NCI-H2196 (cell line): Measurements from ENCODE around the gene USP24.
A peak's percentile ranks its signal among the peaks of the same experiment; 100 is the strongest.
"Not testable (repeated sequence)": the region's sequence is repeated elsewhere in the genome, so short reads cannot be mapped to it uniquely, and the experiment has no call there.

Source experiments
- DNase-seq: peaks from one replicate; lab custom pipeline; 2025; ENCODE audit not compliant: unreplicated experiment; lab: John Stamatoyannopoulos, UW

The USP24 gene

GRCh38 chr1:55230659-55231058, 15.5 kb upstream of the USP24 start:
- no peak for DNase-seq

GRCh38 chr1:55229726-55230125, 14.6 kb upstream of the USP24 start:
- DNase-seq, result not testable (repeated sequence)

- DNase-seq, result no peak
These were observed 10.1 kb upstream of the USP24 start for GRCh38 chr1:55225228-55225627.

GRCh38 chr1:55224729-55225128, 9.6 kb upstream of the USP24 start:
- no peak for DNase-seq

- DNase-seq, result no peak
These were observed 7.0 kb upstream of the USP24 start for GRCh38 chr1:55222152-55222551.

- peak; percentile 17 for DNase-seq
These were observed 2.2 kb upstream of the USP24 start for GRCh38 chr1:55217226-55217986.

GRCh38 chr1:55216096-55216495, 932 bp upstream of the USP24 start:
- no peak for DNase-seq

GRCh38 chr1:55214934-55215193, 300 bp downstream of the USP24 start:
- DNase-seq, result no peak

- no peak for DNase-seq
These were observed 791 bp downstream of the USP24 start for GRCh38 chr1:55214212-55214933.

- no peak for DNase-seq
These were observed 1.3 kb downstream of the USP24 start for GRCh38 chr1:55213885-55214211.

GRCh38 chr1:55213151-55213884, 1.8 kb downstream of the USP24 start:
- DNase-seq, result no peak

GRCh38 chr1:55212349-55213150, 2.6 kb downstream of the USP24 start:
- DNase-seq, result no peak

GRCh38 chr1:55211863-55212262, 3.3 kb downstream of the USP24 start:
- DNase-seq, result no peak

- DNase-seq, result no peak
These were observed 4.0 kb downstream of the USP24 start for GRCh38 chr1:55210990-55211801.

GRCh38 chr1:55209247-55209646, 5.9 kb downstream of the USP24 start:
- DNase-seq, result no peak

GRCh38 chr1:55206210-55206609, 9.0 kb downstream of the USP24 start:
- no peak for DNase-seq

- no peak for DNase-seq
These were observed 10.2 kb downstream of the USP24 start for GRCh38 chr1:55204997-55205396.

- no peak for DNase-seq
These were observed 12.1 kb downstream of the USP24 start for GRCh38 chr1:55203064-55203463.

- DNase-seq, result no peak
These were observed 14.5 kb downstream of the USP24 start for GRCh38 chr1:55200667-55201066.

- not testable (repeated sequence) for DNase-seq
These were observed 15.4 kb downstream of the USP24 start for GRCh38 chr1:55199735-55200134.

GRCh38 chr1:55198044-55198443, 17.1 kb downstream of the USP24 start:
- DNase-seq, result no peak
